NCI-H2081 (cell line): ENCODE measurements around the gene NMT2.

Experiments used
- DNase-seq, 2 experiments: peaks; one replicate each; lab custom pipeline; 2025; lab: John Stamatoyannopoulos, UW

Gene NMT2

GRCh38 chr10:15141136-15142054 lies 27.1 kb downstream of the NMT2 start:
- peak in 1 of 2 experiments; percentile 34 for DNase-seq

GRCh38 chr10:15140698-15141097 lies 27.8 kb downstream of the NMT2 start:
- no peak for DNase-seq

GRCh38 chr10:15137636-15138035 lies 30.9 kb downstream of the NMT2 start:
- DNase-seq, result no peak

- DNase-seq, result no peak
Measured at GRCh38 chr10:15137036-15137359, 31.5 kb downstream of the NMT2 start.

- no peak for DNase-seq
Measured at GRCh38 chr10:15136129-15137035, 32.1 kb downstream of the NMT2 start.

- DNase-seq, result no peak
Measured at GRCh38 chr10:15131330-15131729, 37.2 kb downstream of the NMT2 start.

GRCh38 chr10:15124908-15125307 lies 43.6 kb downstream of the NMT2 start:
- DNase-seq, result no peak

GRCh38 chr10:15124190-15124589 lies 44.3 kb downstream of the NMT2 start:
- DNase-seq, result no peak

GRCh38 chr10:15123749-15124184 lies 44.7 kb downstream of the NMT2 start:
- no peak for DNase-seq

- no peak for DNase-seq
Measured at GRCh38 chr10:15122477-15123030, 45.9 kb downstream of the NMT2 start.

GRCh38 chr10:15121707-15122106 lies 46.8 kb downstream of the NMT2 start:
- DNase-seq, result no peak

GRCh38 chr10:15120523-15120922 lies 48.0 kb downstream of the NMT2 start:
- DNase-seq, result no peak

GRCh38 chr10:15118615-15119014 lies 49.9 kb downstream of the NMT2 start:
- DNase-seq, result no peak

- no peak for DNase-seq
Measured at GRCh38 chr10:15116225-15116624, 52.3 kb downstream of the NMT2 start.

GRCh38 chr10:15113766-15114165 lies 54.7 kb downstream of the NMT2 start:
- DNase-seq, result no peak

GRCh38 chr10:15112657-15113056 lies 55.8 kb downstream of the NMT2 start:
- no peak for DNase-seq

GRCh38 chr10:15106352-15107013 lies 62.0 kb downstream of the NMT2 start:
- peak; percentile 26 to 39 for DNase-seq

GRCh38 chr10:15103513-15103912 lies 65.0 kb downstream of the NMT2 start:
- no peak for DNase-seq

GRCh38 chr10:15099886-15100285 lies 68.6 kb downstream of the NMT2 start:
- DNase-seq, result no peak

GRCh38 chr10:15097011-15097812 lies 71.3 kb downstream of the NMT2 start, which contains the start of gene RPP38:
RPP38 (plus strand) TSS chr10:15097355; CDS start chr10:15103315, 5,960 bp downstream.
- peak; percentile 83 to 90 for DNase-seq

GRCh38 chr10:15096661-15097010 lies 71.9 kb downstream of the NMT2 start:
- DNase-seq, result no peak
